HEK293 (cell line): Measurements from ENCODE around the gene PAMR1.

ENCODE experiments used
- CTCF ChIA-PET: fragments of 350-600 bp; formaldehyde crosslinking; extraction: SDS; loops from one replicate; lab custom pipeline; 2021; ENCODE audit warnings: antibody characterized with exemption; lab: Yijun Ruan, JAX
- POLR2A ChIA-PET: fragments of 300-600 bp; formaldehyde crosslinking; extraction: SDS; loops from one replicate; lab custom pipeline; 2020; ENCODE audit warnings: antibody characterized with exemption, inconsistent platforms; lab: Yijun Ruan, JAX
- H3K27ac ChIP-seq: fragments of 200-500 bp; sonication (Bioruptor generic); 2 replicates; pipeline ENCODE4 v1.5.1; 2014; ENCODE audit warnings: low read depth, low read length, control low read depth, inconsistent platforms; ENCODE audit errors: extremely low read depth
- H3K36me3 ChIP-seq, 2 experiments: fragments of 200-500 bp in 1 of 2; sonication (Bioruptor generic) in 1 of 2; 1 replicate in 1 of 2; 2 replicates in 1 of 2; pipeline ENCODE4 v1.5.1; 2014 to 2017; ENCODE audit warnings: inconsistent platforms in 2 of 2, low read length in 2 of 2; ENCODE audit not compliant: control insufficient read depth in 2 of 2, insufficient read depth in 1 of 2
- H3K4me1 ChIP-seq: fragments of 200-500 bp; sonication (Bioruptor generic); 2 replicates; pipeline ENCODE4 v1.5.1; 2014; ENCODE audit warnings: mild to moderate bottlenecking, low read length, inconsistent platforms; ENCODE audit not compliant: control insufficient read depth, insufficient read depth
- H3K4me3 ChIP-seq: 2 replicates; pipeline ENCODE4 v1.5.1; 2011; ENCODE audit warnings: low read depth, mild to moderate bottlenecking, control low read depth, low read length, moderate library complexity
- H3K9me3 ChIP-seq: fragments of 200-500 bp; sonication (Bioruptor generic); 2 replicates; pipeline ENCODE4 v1.5.1; 2014; ENCODE audit warnings: low read depth, low read length, inconsistent platforms; ENCODE audit not compliant: control insufficient read depth, insufficient read depth
- BCL11B ChIP-seq: fragments of 450-650 bp; formaldehyde crosslinking; IDR thresholded peaks from 2 replicates; pipeline ENCODE4 v1.5.1; 2016; ENCODE audit warnings: low read depth, missing biosample characterization, missing genetic modification characterization
- HOXA7 ChIP-seq: sonication (generic); formaldehyde crosslinking; IDR thresholded peaks from 2 replicates; pipeline ENCODE4 v1.8.1; 2022; ENCODE audit warnings: missing genetic modification reagents, borderline replicate concordance
- PRDM1 ChIP-seq: fragments of 450-650 bp; formaldehyde crosslinking; IDR thresholded peaks from 2 replicates; pipeline ENCODE4; 2016; ENCODE audit warnings: missing biosample characterization, missing genetic modification characterization
- SETDB1 ChIP-seq: IDR thresholded peaks from one replicate; pipeline ENCODE4 v1.6.1; 2017; ENCODE audit warnings: mild to moderate bottlenecking, low read length, moderate library complexity, mixed read lengths; ENCODE audit not compliant: insufficient read length
- SP7 ChIP-seq: fragments of 450-650 bp; formaldehyde crosslinking; IDR thresholded peaks from 2 replicates; pipeline ENCODE4 v1.5.1; 2016; ENCODE audit warnings: missing biosample characterization, missing genetic modification characterization
- ZFP3 ChIP-seq: fragments of 450-650 bp; formaldehyde crosslinking; IDR thresholded peaks from 2 replicates; pipeline ENCODE4 v1.5.1; 2016; ENCODE audit warnings: low read depth, missing biosample characterization, missing genetic modification characterization
- ZNF138 ChIP-seq: fragments of 450-650 bp; formaldehyde crosslinking; IDR thresholded peaks from 2 replicates; pipeline ENCODE4 v1.5.1; 2016; ENCODE audit warnings: missing biosample characterization, missing genetic modification characterization, borderline replicate concordance
- ZNF510 ChIP-seq: fragments of 450-650 bp; formaldehyde crosslinking; IDR thresholded peaks from 2 replicates; pipeline ENCODE4 v1.5.1; 2018; ENCODE audit warnings: mild to moderate bottlenecking, missing genetic modification characterization, missing biosample characterization; ENCODE audit not compliant: insufficient replicate concordance
- ZSCAN23 ChIP-seq: fragments of 450-650 bp; formaldehyde crosslinking; IDR thresholded peaks from 2 replicates; pipeline ENCODE4 v1.5.1; 2016; ENCODE audit warnings: missing biosample characterization, missing genetic modification characterization
- TF ChIP-seq, protein P1 (sequence below): fragments of 450-650 bp; formaldehyde crosslinking; IDR thresholded peaks from 2 replicates; pipeline ENCODE4 v1.5.1; 2016; ENCODE audit warnings: missing biosample characterization, missing genetic modification characterization, low read depth
- TF ChIP-seq, protein P2 (sequence below): fragments of 450-650 bp; formaldehyde crosslinking; IDR thresholded peaks from 2 replicates; pipeline ENCODE4 v1.5.1; 2016; ENCODE audit warnings: missing biosample characterization, missing genetic modification characterization
- TF ChIP-seq, protein P3 (sequence below): fragments of 450-650 bp; formaldehyde crosslinking; IDR thresholded peaks from 2 replicates; pipeline ENCODE4 v1.5.1; 2016; ENCODE audit warnings: missing biosample characterization, missing genetic modification characterization
- TF ChIP-seq, protein P4 (sequence below): fragments of 450-650 bp; formaldehyde crosslinking; IDR thresholded peaks from 2 replicates; pipeline ENCODE4 v1.5.1; 2016; ENCODE audit warnings: missing biosample characterization, missing genetic modification characterization
- TF ChIP-seq, protein P5 (sequence below): fragments of 450-650 bp; formaldehyde crosslinking; conservative IDR thresholded peaks from 2 replicates; pipeline ENCODE4 v1.5.1; 2016; ENCODE audit warnings: low read depth, missing biosample characterization, missing genetic modification characterization
- TF ChIP-seq, protein P6 (sequence below): fragments of 450-650 bp; formaldehyde crosslinking; IDR thresholded peaks from 2 replicates; pipeline ENCODE4 v1.5.0; 2017; ENCODE audit warnings: missing biosample characterization, missing genetic modification characterization, borderline replicate concordance
- TF ChIP-seq, protein P7 (sequence below): fragments of 450-650 bp; formaldehyde crosslinking; IDR thresholded peaks from 2 replicates; pipeline ENCODE4 v1.5.1; 2016; ENCODE audit warnings: missing biosample characterization, missing genetic modification characterization

Gene PAMR1

DNA sequence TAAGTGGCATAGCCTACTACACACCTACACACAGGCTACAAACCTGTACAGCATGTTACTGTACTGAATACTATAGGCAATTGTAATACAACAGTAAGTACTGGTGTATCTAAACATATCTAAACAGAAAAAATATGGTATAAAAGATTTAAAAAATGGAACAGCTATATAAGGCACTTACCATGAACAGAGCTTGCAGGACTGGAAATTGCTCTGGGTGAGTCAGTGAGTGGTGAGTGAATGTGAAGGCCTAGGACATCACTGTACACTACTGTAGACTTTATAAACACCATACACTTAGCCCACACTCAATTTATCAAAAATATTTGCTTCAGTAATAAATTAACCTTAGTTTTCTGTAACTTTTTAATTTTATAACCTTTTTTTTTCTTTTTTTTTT is 24.7 kb downstream of the PAMR1 start (continued):
- TF ChIP-seq, protein P1, sequence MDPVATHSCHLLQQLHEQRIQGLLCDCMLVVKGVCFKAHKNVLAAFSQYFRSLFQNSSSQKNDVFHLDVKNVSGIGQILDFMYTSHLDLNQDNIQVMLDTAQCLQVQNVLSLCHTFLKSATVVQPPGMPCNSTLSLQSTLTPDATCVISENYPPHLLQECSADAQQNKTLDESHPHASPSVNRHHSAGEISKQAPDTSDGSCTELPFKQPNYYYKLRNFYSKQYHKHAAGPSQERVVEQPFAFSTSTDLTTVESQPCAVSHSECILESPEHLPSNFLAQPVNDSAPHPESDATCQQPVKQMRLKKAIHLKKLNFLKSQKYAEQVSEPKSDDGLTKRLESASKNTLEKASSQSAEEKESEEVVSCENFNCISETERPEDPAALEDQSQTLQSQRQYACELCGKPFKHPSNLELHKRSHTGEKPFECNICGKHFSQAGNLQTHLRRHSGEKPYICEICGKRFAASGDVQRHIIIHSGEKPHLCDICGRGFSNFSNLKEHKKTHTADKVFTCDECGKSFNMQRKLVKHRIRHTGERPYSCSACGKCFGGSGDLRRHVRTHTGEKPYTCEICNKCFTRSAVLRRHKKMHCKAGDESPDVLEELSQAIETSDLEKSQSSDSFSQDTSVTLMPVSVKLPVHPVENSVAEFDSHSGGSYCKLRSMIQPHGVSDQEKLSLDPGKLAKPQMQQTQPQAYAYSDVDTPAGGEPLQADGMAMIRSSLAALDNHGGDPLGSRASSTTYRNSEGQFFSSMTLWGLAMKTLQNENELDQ (tag by site-specific recombination) = no peak
- no peak for TF ChIP-seq ZNF138 (tag by site-specific recombination)
- TF ChIP-seq, protein P2, sequence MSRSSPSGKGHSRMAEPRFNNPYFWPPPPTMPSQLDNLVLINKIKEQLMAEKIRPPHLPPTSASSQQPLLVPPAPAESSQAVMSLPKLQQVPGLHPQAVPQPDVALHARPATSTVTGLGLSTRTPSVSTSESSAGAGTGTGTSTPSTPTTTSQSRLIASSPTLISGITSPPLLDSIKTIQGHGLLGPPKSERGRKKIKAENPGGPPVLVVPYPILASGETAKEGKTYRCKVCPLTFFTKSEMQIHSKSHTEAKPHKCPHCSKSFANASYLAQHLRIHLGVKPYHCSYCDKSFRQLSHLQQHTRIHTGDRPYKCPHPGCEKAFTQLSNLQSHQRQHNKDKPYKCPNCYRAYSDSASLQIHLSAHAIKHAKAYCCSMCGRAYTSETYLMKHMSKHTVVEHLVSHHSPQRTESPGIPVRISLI = no peak
- no peak for TF ChIP-seq ZSCAN23 (tag by site-specific recombination)
- TF ChIP-seq, protein P3, sequence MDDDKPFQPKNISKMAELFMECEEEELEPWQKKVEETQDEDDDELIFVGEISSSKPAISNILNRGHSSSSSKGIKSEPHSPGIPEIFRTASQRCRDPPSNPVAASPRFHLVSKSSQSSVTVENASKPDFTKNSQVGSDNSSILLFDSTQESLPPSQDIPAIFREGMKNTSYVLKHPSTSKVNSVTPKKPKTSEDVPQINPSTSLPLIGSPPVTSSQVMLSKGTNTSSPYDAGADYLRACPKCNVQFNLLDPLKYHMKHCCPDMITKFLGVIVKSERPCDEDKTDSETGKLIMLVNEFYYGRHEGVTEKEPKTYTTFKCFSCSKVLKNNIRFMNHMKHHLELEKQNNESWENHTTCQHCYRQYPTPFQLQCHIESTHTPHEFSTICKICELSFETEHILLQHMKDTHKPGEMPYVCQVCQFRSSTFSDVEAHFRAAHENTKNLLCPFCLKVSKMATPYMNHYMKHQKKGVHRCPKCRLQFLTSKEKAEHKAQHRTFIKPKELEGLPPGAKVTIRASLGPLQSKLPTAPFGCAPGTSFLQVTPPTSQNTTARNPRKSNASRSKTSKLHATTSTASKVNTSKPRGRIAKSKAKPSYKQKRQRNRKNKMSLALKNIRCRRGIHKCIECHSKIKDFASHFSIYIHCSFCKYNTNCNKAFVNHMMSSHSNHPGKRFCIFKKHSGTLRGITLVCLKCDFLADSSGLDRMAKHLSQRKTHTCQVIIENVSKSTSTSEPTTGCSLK = no peak
- TF ChIP-seq, protein P4, sequence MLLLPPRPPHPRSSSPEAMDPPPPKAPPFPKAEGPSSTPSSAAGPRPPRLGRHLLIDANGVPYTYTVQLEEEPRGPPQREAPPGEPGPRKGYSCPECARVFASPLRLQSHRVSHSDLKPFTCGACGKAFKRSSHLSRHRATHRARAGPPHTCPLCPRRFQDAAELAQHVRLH (tag by site-specific recombination) = no peak
- TF ChIP-seq PRDM1 = no peak
- no peak for TF ChIP-seq ZFP3 (tag by site-specific recombination)

DNA sequence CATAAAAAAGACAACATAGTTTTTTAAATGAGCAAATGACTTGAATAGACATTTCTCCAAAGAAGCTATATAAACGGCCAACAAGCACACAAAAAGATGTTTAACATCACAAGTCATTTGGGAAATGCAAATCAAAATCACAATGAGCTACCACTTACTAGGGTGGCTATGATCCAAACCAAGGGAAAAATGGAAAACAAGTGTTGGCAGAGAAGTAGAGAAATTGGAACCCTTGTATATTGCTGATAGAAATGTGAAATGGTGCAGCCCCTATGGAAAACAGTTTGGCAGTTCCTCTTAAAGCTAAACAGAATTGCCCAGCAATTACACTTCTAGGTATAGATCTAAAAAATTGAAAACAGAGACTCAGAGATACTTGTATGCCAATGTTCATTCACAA is 29.0 kb downstream of the PAMR1 start:
- Histone ChIP-seq H3K4me3 (no peak overlapping the region), H3K27ac (no peak overlapping the region), H3K36me3 (peaks cover 0 to 4% of the 10 kb centered on the region in 2 experiments; a peak in 1 of 3 replicates), H3K9me3 (no peaks in the 10 kb centered on the region), H3K4me1 (no peaks in the 10 kb centered on the region)
- ChIA-PET CTCF (interaction anchor here (5.7 kb wide), 1 partner anchor 10 kb away, joined by 36 read pairs; no protein-coding TSS in a partner anchor), POLR2A (no interaction called here)
- TF ChIP-seq, protein P5, sequence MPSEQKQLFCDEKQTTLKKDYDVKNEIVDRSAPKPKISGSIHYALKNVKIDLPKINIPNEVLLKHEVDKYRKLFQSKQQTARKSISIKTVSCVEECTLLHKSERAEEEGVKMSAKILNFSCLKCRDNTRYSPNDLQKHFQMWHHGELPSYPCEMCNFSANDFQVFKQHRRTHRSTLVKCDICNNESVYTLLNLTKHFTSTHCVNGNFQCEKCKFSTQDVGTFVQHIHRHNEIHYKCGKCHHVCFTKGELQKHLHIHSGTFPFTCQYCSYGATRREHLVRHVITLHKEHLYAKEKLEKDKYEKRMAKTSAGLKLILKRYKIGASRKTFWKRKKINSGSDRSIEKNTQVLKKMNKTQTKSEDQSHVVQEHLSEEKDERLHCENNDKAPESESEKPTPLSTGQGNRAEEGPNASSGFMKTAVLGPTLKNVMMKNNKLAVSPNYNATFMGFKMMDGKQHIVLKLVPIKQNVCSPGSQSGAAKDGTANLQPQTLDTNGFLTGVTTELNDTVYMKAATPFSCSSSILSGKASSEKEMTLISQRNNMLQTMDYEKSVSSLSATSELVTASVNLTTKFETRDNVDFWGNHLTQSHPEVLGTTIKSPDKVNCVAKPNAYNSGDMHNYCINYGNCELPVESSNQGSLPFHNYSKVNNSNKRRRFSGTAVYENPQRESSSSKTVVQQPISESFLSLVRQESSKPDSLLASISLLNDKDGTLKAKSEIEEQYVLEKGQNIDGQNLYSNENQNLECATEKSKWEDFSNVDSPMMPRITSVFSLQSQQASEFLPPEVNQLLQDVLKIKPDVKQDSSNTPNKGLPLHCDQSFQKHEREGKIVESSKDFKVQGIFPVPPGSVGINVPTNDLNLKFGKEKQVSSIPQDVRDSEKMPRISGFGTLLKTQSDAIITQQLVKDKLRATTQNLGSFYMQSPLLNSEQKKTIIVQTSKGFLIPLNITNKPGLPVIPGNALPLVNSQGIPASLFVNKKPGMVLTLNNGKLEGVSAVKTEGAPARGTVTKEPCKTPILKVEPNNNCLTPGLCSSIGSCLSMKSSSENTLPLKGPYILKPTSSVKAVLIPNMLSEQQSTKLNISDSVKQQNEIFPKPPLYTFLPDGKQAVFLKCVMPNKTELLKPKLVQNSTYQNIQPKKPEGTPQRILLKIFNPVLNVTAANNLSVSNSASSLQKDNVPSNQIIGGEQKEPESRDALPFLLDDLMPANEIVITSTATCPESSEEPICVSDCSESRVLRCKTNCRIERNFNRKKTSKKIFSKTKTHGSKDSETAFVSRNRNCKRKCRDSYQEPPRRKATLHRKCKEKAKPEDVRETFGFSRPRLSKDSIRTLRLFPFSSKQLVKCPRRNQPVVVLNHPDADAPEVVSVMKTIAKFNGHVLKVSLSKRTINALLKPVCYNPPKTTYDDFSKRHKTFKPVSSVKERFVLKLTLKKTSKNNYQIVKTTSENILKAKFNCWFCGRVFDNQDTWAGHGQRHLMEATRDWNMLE (tag by site-specific recombination) = no peak
- TF ChIP-seq ZNF510 (tag by site-specific recombination) = no peak

DNA sequence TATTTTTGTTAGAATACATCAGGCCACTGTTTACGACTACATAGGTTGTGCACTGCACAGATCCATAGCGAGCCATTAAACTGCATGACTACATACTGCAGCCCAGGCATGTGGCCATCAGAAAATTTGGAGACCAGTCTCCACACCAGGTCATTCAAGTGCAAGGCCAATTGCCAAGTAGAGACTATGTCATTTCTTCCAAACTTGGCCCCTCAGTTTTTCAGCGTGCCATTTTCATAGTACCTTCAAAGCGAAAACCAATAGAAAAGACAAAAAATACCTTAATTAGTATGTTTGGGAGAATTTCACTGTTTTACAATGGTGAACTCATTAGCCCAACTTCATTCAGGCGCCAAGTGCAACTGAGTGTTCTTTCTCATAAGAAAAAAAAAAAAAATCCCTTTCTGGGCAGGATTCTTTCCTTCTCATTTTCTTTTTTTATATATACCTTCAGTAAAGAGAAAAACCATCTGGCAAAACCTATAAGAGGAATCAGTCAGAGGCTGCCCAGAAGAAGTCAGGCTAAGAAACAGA is 30.4 kb downstream of the PAMR1 start:
- no peaks in the 10 kb centered on the region for H3K4me1 ChIP-seq
- no peak overlapping the region for H3K4me3 ChIP-seq
- CTCF ChIA-PET = no interaction called here
- POLR2A ChIA-PET = no interaction called here
- peaks cover 0 to 8% of the 10 kb centered on the region in 2 experiments; a peak in 1 of 3 replicates for H3K36me3 ChIP-seq
- H3K27ac ChIP-seq = no peak overlapping the region
- no peaks in the 10 kb centered on the region for H3K9me3 ChIP-seq
- TF ChIP-seq HOXA7 (CRISPR knock-in tag) (no peak), BCL11B (tag by site-specific recombination) (no peak), SP7 (tag by site-specific recombination) (no peak), SETDB1 (no peak)
- TF ChIP-seq, protein P6, sequence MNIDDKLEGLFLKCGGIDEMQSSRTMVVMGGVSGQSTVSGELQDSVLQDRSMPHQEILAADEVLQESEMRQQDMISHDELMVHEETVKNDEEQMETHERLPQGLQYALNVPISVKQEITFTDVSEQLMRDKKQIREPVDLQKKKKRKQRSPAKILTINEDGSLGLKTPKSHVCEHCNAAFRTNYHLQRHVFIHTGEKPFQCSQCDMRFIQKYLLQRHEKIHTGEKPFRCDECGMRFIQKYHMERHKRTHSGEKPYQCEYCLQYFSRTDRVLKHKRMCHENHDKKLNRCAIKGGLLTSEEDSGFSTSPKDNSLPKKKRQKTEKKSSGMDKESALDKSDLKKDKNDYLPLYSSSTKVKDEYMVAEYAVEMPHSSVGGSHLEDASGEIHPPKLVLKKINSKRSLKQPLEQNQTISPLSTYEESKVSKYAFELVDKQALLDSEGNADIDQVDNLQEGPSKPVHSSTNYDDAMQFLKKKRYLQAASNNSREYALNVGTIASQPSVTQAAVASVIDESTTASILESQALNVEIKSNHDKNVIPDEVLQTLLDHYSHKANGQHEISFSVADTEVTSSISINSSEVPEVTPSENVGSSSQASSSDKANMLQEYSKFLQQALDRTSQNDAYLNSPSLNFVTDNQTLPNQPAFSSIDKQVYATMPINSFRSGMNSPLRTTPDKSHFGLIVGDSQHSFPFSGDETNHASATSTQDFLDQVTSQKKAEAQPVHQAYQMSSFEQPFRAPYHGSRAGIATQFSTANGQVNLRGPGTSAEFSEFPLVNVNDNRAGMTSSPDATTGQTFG (tag by site-specific recombination) = no peak
- TF ChIP-seq, protein P7, sequence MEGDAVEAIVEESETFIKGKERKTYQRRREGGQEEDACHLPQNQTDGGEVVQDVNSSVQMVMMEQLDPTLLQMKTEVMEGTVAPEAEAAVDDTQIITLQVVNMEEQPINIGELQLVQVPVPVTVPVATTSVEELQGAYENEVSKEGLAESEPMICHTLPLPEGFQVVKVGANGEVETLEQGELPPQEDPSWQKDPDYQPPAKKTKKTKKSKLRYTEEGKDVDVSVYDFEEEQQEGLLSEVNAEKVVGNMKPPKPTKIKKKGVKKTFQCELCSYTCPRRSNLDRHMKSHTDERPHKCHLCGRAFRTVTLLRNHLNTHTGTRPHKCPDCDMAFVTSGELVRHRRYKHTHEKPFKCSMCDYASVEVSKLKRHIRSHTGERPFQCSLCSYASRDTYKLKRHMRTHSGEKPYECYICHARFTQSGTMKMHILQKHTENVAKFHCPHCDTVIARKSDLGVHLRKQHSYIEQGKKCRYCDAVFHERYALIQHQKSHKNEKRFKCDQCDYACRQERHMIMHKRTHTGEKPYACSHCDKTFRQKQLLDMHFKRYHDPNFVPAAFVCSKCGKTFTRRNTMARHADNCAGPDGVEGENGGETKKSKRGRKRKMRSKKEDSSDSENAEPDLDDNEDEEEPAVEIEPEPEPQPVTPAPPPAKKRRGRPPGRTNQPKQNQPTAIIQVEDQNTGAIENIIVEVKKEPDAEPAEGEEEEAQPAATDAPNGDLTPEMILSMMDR = no peak
